Liver (tissue), 2 donors: ENCODE data around the gene C1orf21.

ENCODE experiments used
- FOXA1 ChIP-seq: IDR thresholded peaks from 2 replicates; pipeline ENCODE4 v1.6.1; 2016; ENCODE audit warnings: antibody characterized with exemption
- JUND ChIP-seq, 2 donors: IDR thresholded peaks; 2 replicates each; pipeline ENCODE4 v1.6.1; 2016; ENCODE audit warnings: antibody characterized with exemption in 2 of 2
- donor health status: healthy.

DNA sequence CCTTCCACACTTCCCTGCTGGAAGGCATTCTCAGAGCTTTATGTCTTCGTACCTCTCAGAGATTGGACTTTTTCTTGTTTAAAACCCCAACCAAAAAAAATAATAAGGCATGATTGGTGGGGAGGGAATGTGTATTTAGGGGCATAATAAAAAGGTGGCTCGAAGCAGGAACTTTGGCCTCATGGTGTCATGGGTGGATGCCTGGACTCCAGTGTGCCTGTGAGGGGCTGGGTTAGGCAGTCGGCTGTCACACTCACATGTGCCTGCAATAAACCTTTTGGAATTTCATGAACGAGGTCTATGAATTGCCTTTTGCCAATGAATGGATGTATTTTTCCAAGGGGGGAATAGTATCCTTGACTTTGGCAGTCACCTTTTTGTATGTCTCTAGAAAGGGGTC lies 236.6 kb downstream of the C1orf21 start:
- TF ChIP-seq FOXA1 (no peak), JUND (IDR thresholded peaks at IDR 0.05) (no peak)
